ENCODE data around the gene DCAF16.
"Not testable (repeated sequence)": the region's sequence is repeated elsewhere in the genome, so short reads cannot be mapped to it uniquely, and the experiment has no call there.

DCAF16 gene

DNA sequence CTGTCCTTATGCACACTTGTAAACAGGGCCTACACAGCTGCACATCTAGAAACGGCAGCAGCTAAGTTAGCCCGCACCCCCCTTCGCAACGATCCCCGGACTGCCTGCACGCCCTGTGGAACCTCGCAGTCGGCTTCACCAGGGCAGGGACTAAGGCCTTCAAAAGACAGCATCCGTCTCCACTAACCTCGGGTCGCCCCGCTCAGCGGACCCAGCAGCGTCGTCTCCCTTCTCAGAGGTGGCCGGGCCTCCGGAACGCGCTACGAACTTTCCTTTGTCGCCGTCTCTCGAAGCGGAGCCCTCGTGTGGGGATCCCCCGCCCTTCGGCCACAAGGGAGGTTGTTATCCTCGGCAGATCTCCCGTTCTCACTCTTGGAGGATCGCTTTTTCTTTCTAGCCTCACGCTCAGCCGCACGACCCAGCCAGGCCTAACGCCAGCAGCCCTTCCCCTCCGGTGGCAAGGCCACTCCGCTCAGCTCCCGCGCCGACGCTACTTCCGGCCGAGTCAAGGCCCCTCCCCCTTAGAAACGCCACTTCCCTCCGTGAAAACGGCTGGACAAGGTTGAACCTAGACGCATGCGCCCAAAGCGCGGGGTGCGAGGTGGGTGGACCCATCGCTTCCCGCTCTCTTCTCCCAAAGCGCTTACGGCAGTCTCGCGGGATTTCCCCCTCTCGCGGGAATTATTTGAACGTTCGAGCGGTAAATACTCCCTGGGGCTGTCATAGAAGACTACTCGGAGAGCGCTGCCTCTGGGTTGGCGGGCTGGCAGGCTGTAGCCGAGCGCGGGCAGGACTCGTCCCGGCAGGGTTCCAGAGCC is at the start of gene DCAF16, which contains the start of gene NCAPG:
DCAF16 (minus strand) TSS at position 498 of the 818 bp plus-strand sequence. CDS start 6,616 bp downstream, outside the sequence.
NCAPG (plus strand) TSS at position 720 of the 818 bp plus-strand sequence. CDS start 99 bp downstream, outside the sequence.
- Mint-ChIP-seq H3K9me3 (no peaks in the 10 kb centered on the region), H3K27ac (peak within 1 kb of the TSS; percentile 94 to 99 (median 98)), H3K36me3 (ENCODE audit: low read depth) (peaks cover 11% of the 10 kb centered on the region), H3K4me3 (peak within 1 kb of the TSS; percentile 95 to 96 (median 95)), H3K27me3 (ENCODE audit: low read depth) (no peaks in the 10 kb centered on the region), H3K4me1 (peaks cover 47% of the 10 kb centered on the region)
- TF ChIP-seq, protein P1, sequence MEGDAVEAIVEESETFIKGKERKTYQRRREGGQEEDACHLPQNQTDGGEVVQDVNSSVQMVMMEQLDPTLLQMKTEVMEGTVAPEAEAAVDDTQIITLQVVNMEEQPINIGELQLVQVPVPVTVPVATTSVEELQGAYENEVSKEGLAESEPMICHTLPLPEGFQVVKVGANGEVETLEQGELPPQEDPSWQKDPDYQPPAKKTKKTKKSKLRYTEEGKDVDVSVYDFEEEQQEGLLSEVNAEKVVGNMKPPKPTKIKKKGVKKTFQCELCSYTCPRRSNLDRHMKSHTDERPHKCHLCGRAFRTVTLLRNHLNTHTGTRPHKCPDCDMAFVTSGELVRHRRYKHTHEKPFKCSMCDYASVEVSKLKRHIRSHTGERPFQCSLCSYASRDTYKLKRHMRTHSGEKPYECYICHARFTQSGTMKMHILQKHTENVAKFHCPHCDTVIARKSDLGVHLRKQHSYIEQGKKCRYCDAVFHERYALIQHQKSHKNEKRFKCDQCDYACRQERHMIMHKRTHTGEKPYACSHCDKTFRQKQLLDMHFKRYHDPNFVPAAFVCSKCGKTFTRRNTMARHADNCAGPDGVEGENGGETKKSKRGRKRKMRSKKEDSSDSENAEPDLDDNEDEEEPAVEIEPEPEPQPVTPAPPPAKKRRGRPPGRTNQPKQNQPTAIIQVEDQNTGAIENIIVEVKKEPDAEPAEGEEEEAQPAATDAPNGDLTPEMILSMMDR (IDR thresholded peaks at IDR 0.05; ENCODE audit: unreplicated experiment in 3 of 3), result no peak

GRCh38 chr4:17859793-17860406 is 49.3 kb upstream of the DCAF16 start:
- peaks cover 30% of the 10 kb centered on the region for H3K9me3 Mint-ChIP-seq
- H3K27me3 Mint-ChIP-seq (ENCODE audit: low read depth), result no peaks in the 10 kb centered on the region
- no peak overlapping the region for H3K4me3 Mint-ChIP-seq
- TF ChIP-seq, protein P1 (IDR thresholded peaks at IDR 0.05; ENCODE audit: unreplicated experiment in 3 of 3), result no peak
- no peak overlapping the region for H3K27ac Mint-ChIP-seq
- no peaks in the 10 kb centered on the region for H3K4me1 Mint-ChIP-seq
- peaks cover 57% of the 10 kb centered on the region for H3K36me3 Mint-ChIP-seq (ENCODE audit: low read depth)

GRCh38 chr4:17854036-17854435 is 43.5 kb upstream of the DCAF16 start:
- Mint-ChIP-seq H3K4me1 (no peaks in the 10 kb centered on the region), H3K36me3 (ENCODE audit: low read depth) (peaks cover 20% of the 10 kb centered on the region), H3K27me3 (ENCODE audit: low read depth) (no peaks in the 10 kb centered on the region)

GRCh38 chr4:17851959-17852358 is 41.4 kb upstream of the DCAF16 start:
- no peaks in the 10 kb centered on the region for H3K4me1 Mint-ChIP-seq
- H3K4me3 Mint-ChIP-seq, result no peak overlapping the region
- TF ChIP-seq, protein P1 (IDR thresholded peaks at IDR 0.05; ENCODE audit: unreplicated experiment in 3 of 3), result no peak
- peak overlapping the region in 1 of 3 experiments; percentile 44 for H3K27ac Mint-ChIP-seq
- peaks cover 11% of the 10 kb centered on the region for H3K9me3 Mint-ChIP-seq
- peaks cover 26% of the 10 kb centered on the region for H3K36me3 Mint-ChIP-seq (ENCODE audit: low read depth)
- no peaks in the 10 kb centered on the region for H3K27me3 Mint-ChIP-seq (ENCODE audit: low read depth)

More at GRCh38 chr4:17854036-17854435, 43.5 kb upstream of the DCAF16 start:
- TF ChIP-seq, protein P1 (IDR thresholded peaks at IDR 0.05; ENCODE audit: unreplicated experiment in 3 of 3), result no peak
- H3K27ac Mint-ChIP-seq, result no peak overlapping the region
- no peak overlapping the region for H3K4me3 Mint-ChIP-seq
- peaks cover 5% of the 10 kb centered on the region for H3K9me3 Mint-ChIP-seq

DNA sequence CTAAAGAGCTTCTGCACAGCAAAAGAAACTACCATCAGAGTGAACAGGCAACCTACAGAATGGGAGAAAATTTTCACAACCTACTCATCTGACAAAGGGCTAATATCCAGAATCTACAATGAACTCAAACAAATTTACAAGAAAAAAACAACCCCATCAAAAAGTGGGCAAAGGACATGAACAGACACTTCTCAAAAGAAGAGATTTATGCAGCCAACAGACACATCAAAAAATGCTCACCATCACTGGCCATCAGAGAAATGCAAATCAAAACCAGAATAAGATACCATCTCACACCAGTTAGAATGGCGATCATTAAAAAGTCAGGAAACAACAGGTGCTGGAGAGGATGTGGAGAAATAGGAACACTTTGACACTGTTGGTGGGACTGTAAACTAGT is 39.7 kb upstream of the DCAF16 start:
- not testable (repeated sequence) for H3K27ac Mint-ChIP-seq; H3K4me1 Mint-ChIP-seq; H3K4me3 Mint-ChIP-seq; H3K27me3 Mint-ChIP-seq (ENCODE audit: low read depth)
- Mint-ChIP-seq H3K9me3 (peaks cover 11% of the 10 kb centered on the region), H3K36me3 (ENCODE audit: low read depth) (peaks cover 39% of the 10 kb centered on the region)

DNA sequence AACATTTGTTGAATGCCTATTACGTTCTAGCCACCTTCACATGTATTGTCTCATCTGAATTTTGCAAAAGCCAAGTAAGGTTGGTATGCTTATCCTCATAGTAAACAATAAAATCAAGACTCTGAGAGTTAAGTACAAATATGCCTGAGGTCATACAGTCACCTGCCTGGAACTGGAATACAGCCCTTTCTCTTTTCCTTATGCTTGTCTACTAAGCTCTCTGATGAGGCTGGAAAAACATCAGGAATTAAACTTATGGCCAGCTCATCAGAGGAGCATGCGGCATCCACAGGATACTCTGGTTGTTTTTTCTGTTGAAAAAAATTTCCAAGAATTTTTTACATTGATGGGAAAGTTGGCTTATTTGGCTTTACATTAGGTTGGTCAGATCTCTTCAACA is 35.7 kb upstream of the DCAF16 start:
- Mint-ChIP-seq H3K4me1 (no peaks in the 10 kb centered on the region), H3K9me3 (peaks cover 10% of the 10 kb centered on the region), H3K36me3 (ENCODE audit: low read depth) (peaks cover 66% of the 10 kb centered on the region), H3K4me3 (no peak overlapping the region), H3K27me3 (ENCODE audit: low read depth) (no peaks in the 10 kb centered on the region), H3K27ac (no peak overlapping the region)
- TF ChIP-seq, protein P1 (IDR thresholded peaks at IDR 0.05; ENCODE audit: unreplicated experiment in 3 of 3), result no peak
